Smooth muscle cell (in vitro differentiated cells): ENCODE data around the gene ENTR1. TPM values are rescaled to one million over a fixed set of nuclear protein-coding genes. Genes with fewer than 3 reads are reported as not detected.
"Not testable (repeated sequence)": the region's sequence is repeated elsewhere in the genome, so short reads cannot be mapped to it uniquely, and the experiment has no call there.

ENCODE experiments used
- DNase-seq: peaks from one replicate; lab custom pipeline; 2025; ENCODE audit not compliant: unreplicated experiment; lab: John Stamatoyannopoulos, UW
- H2AFZ ChIP-seq: fragments of 200-600 bp; sonication (generic); 2 replicates; pipeline ENCODE4 v1.6.0; 2016; ENCODE audit warnings: antibody characterized with exemption, low read depth, mild to moderate bottlenecking
- H3F3A ChIP-seq: fragments of 200-600 bp; sonication (generic); 2 replicates; pipeline ENCODE4 v1.6.0; 2017; ENCODE audit warnings: antibody characterized with exemption, low read depth
- H3K27ac ChIP-seq: fragments of 200-600 bp; sonication (generic); 2 replicates; pipeline ENCODE4 v1.5.1; 2016; ENCODE audit warnings: low read depth, mild to moderate bottlenecking
- H3K27me3 ChIP-seq: fragments of 200-600 bp; sonication (generic); 2 replicates; pipeline ENCODE4 v1.6.1; 2016; ENCODE audit warnings: low read depth, mild to moderate bottlenecking
- H3K36me3 ChIP-seq: fragments of 200-600 bp; sonication (generic); 2 replicates; pipeline ENCODE4 v1.5.1; 2016; ENCODE audit warnings: low read depth
- H3K4me1 ChIP-seq: fragments of 200-600 bp; sonication (generic); 2 replicates; pipeline ENCODE4 v1.5.1; 2016; ENCODE audit warnings: low read depth
- H3K4me2 ChIP-seq: fragments of 200-600 bp; sonication (generic); 2 replicates; pipeline ENCODE4 v1.6.0; 2016; ENCODE audit warnings: mild to moderate bottlenecking
- H3K4me3 ChIP-seq: fragments of 200-600 bp; sonication (generic); 2 replicates; pipeline ENCODE4 v1.5.1; 2016; ENCODE audit warnings: mild to moderate bottlenecking
- H3K79me2 ChIP-seq: fragments of 200-600 bp; sonication (generic); 2 replicates; pipeline ENCODE4 v1.6.0; 2016; ENCODE audit warnings: low read depth, mild to moderate bottlenecking
- H3K9ac ChIP-seq: fragments of 200-600 bp; sonication (generic); 2 replicates; pipeline ENCODE4 v1.6.0; 2016; ENCODE audit warnings: low read depth
- H3K9me3 ChIP-seq: fragments of 200-600 bp; sonication (generic); replicated peaks from 2 replicates; pipeline ENCODE4 v1.5.1; 2016; ENCODE audit warnings: low read depth
- H4K20me1 ChIP-seq: fragments of 200-600 bp; sonication (generic); 2 replicates; pipeline ENCODE4 v1.6.0; 2016; ENCODE audit warnings: low read depth
- WGBS: methylation state at CpG from one replicate; pipeline ENCODE4 v1.1.7; 2016; ENCODE audit warnings: low lambda C conversion rate; 5-methylcytosine and 5-hydroxymethylcytosine counted together
- polyA plus RNA-seq: library from polyadenylated mRNA; unstranded; fragments of >200 nt; fragmentation: Nextera tagmentation; extraction: Ambion mirVana; gene quantifications from 2 replicates; pipeline ENCODE4 v1.2.1, GENCODE V29; 2016
- total RNA-seq: library from RNA; depleted of rRNA; stranded (reverse); fragments of >200 nt; gene quantifications from 2 replicates; pipeline ENCODE4 v1.2.3, GENCODE V29; 2014
- TF ChIP-seq, protein P1 (sequence below): fragments of 200-600 bp; sonication (generic); IDR thresholded peaks from 2 replicates; pipeline ENCODE4 v1.5.1; 2017; ENCODE audit warnings: borderline replicate concordance, mild to moderate bottlenecking, antibody characterized with exemption; ENCODE audit not compliant: insufficient read depth, poor library complexity, severe bottlenecking

ENTR1 gene
- total and polyA plus RNA-seq, 2 experiments from 2014 or later, result 25.4 to 28.9 TPM

DNA sequence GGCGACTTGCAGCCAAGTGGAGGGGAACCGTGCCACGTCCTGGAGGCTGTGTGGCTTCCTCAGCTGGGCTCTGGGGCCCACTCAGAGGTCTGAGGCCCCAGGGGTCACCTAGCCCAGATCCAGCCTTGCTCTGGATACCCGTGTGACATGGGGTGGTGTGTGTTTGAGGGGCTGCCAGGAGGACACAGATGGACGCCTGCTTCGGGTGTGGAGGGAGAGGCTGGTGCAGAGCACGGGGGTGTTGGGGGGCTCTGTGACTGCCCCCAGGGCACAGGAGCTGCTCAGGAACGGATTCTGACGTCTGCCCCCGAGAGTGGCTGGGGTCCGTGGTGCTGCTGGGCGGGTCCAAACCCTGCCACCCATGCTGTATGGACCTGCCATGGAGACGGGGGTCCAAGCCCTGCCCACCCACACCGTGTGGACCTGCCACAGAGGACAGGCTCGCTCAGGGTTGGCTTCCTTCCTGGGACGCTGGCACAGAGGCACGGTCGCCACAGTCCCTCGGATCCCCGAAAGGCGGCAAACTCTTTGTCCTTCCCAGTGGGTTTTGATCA is 18.7 kb upstream of the ENTR1 start:
- no peak overlapping the region for H3K4me3 ChIP-seq
- H4K20me1 ChIP-seq, result peaks cover 20% of the 10 kb centered on the region
- 98% methylated on average over 20 of the region's 21 CpGs for WGBS
- no peak for DNase-seq
- no peaks in the 10 kb centered on the region for H3K27me3 ChIP-seq
- no peak overlapping the region for H3K4me2 ChIP-seq
- H3K9me3 ChIP-seq, result no peaks in the 10 kb centered on the region
- no peak overlapping the region for H3K9ac ChIP-seq
- no peaks in the 10 kb centered on the region for H3K36me3 ChIP-seq
- TF ChIP-seq, protein P1, sequence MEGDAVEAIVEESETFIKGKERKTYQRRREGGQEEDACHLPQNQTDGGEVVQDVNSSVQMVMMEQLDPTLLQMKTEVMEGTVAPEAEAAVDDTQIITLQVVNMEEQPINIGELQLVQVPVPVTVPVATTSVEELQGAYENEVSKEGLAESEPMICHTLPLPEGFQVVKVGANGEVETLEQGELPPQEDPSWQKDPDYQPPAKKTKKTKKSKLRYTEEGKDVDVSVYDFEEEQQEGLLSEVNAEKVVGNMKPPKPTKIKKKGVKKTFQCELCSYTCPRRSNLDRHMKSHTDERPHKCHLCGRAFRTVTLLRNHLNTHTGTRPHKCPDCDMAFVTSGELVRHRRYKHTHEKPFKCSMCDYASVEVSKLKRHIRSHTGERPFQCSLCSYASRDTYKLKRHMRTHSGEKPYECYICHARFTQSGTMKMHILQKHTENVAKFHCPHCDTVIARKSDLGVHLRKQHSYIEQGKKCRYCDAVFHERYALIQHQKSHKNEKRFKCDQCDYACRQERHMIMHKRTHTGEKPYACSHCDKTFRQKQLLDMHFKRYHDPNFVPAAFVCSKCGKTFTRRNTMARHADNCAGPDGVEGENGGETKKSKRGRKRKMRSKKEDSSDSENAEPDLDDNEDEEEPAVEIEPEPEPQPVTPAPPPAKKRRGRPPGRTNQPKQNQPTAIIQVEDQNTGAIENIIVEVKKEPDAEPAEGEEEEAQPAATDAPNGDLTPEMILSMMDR, result no peak
- H3K79me2 ChIP-seq, result peaks cover 4% of the 10 kb centered on the region
- H3K27ac ChIP-seq, result no peak overlapping the region
- H3K4me1 ChIP-seq, result no peaks in the 10 kb centered on the region
- H3F3A ChIP-seq, result peaks cover 5% of the 10 kb centered on the region
- no peak overlapping the region for H2AFZ ChIP-seq

DNA sequence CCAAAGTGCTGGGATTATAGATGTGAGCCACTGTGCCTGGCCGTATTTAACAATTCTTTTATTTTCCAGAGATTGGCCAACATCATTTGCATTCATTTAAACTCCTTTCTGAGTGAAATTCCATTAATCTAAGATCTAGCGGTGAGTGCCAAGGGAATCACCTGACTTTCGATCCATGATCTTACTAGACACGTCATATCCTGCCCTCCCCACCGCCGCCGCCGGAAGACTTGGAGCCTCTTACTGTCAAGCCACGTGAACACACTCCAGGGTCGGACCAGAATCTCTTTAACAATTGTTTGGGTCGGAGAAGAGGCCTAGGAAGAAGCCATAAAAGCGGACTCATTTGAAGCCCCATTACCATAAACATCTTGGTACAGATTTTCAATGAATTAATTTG is 16.4 kb upstream of the ENTR1 start:
- no peak overlapping the region for H3K4me2 ChIP-seq
- 87% methylated on average over 12 of the region's 12 CpGs for WGBS
- no peaks in the 10 kb centered on the region for H3K4me1 ChIP-seq
- H3K27ac ChIP-seq, result no peak overlapping the region
- TF ChIP-seq, protein P1, result no peak
- H3F3A ChIP-seq, result peaks cover 5% of the 10 kb centered on the region
- no peaks in the 10 kb centered on the region for H3K79me2 ChIP-seq
- peaks cover 7% of the 10 kb centered on the region for H4K20me1 ChIP-seq
- H3K9ac ChIP-seq, result no peak overlapping the region
- no peaks in the 10 kb centered on the region for H3K9me3 ChIP-seq
- H3K36me3 ChIP-seq, result no peaks in the 10 kb centered on the region
- no peak for DNase-seq
- H2AFZ ChIP-seq, result no peak overlapping the region
- no peaks in the 10 kb centered on the region for H3K27me3 ChIP-seq
- H3K4me3 ChIP-seq, result no peak overlapping the region

DNA sequence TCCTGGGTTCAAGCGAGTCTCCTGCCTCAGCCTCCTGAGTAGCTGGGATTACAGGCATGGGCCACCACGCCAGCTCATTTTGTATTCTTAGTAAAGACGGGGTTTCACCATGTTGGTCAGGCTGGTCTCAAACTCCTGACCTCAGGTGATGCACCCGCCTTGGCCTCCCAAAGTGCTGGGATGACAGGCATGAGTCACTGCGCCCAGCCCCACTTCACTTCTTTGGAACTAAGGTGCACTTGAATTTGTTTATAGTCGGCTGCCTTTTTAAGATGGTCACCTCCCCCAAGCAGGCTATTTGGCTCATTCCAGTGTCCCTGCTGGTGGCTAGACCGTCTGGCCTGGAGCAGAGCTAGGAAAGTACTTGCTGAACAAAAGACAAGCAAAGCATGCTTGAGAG is 15.0 kb upstream of the ENTR1 start:
- not testable (repeated sequence) for H3K4me2 ChIP-seq, DNase-seq, H2AFZ ChIP-seq, H3K9me3 ChIP-seq, H3K79me2 ChIP-seq, H3K4me1 ChIP-seq, H3K27ac ChIP-seq, H3K36me3 ChIP-seq, H3F3A ChIP-seq, H3K4me3 ChIP-seq, H4K20me1 ChIP-seq, H3K27me3 ChIP-seq, H3K9ac ChIP-seq
- 85% methylated on average over 7 of the region's 7 CpGs for WGBS

DNA sequence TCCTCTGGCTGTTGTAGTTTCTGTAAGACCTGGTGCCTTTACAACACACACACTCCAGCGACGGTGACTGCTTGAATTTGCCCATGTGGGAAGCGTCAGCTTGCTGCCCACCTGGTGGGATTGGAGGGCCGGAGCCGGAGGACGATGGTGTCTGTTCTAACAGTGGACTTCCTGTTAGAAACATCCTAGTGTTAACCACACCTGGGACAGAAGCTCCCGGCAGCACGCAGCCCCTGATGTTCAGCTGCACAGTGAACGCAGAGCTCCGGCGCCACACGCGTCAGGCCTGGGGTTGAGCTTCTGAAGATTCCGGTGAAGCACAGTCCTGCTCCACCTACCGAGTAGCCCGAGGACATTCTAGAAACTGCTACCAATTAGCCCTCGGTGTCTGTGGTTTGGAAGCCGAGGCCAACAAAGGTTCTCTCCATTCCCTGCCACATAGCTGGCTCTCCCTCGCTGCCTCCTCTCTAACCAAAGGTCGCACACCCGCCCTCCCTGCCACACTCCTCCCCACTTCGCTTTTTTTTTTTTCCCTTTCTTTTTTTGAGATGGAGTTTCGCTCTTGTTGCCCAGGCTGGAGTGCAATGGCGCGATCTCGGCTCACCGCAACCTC is 14.4 kb upstream of the ENTR1 start:
- Histone ChIP-seq H3K9ac (no peak overlapping the region), H3K9me3 (no peaks in the 10 kb centered on the region), H3K27ac (no peak overlapping the region), H3K4me1 (no peaks in the 10 kb centered on the region), H2AFZ (no peak overlapping the region), H3F3A (peaks cover 5% of the 10 kb centered on the region), H3K4me3 (no peak overlapping the region), H3K36me3 (no peaks in the 10 kb centered on the region), H3K27me3 (no peaks in the 10 kb centered on the region), H3K4me2 (no peak overlapping the region), H3K79me2 (no peaks in the 10 kb centered on the region), H4K20me1 (peaks cover 7% of the 10 kb centered on the region)
- TF ChIP-seq, protein P1, result no peak
- WGBS, result 93% methylated on average over 27 of the region's 27 CpGs
- no peak for DNase-seq
